ENCODE measurements around the gene MAP4K3. TPM values are rescaled to one million over a fixed set of nuclear protein-coding genes. Genes with fewer than 3 reads are reported as not detected.

MAP4K3 gene
- total and polyA plus RNA-seq, 2 donors (not counting 1 experiment from before 2014, with no cell fraction given): 1.3 to 28.3 TPM

DNA sequence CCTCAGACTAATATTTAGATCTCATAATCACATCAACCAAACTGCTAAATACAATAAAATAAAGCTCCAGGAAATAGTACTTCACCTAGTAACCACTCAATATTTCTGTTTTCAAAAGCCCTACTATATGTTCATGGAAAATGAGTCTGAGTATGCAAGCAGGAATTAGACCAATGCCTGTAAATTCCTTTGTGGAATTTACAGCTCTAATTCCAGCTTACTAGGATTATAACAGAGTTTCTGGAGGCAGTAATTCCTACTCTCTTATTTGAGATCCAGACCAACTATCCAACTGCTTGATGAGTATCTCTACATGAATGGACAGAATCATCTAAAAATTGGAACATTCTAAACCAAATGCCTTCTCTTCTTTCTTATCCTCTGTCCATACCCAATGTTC lies 204.9 kb downstream of the MAP4K3 start:
- H3K27ac ChIP-seq (ENCODE audit: low read length in 2 of 2): no peak overlapping the region
- H3K27ac Mint-ChIP-seq: no peak overlapping the region
- no peaks in the 10 kb centered on the region for H3K27me3 ChIP-seq (replicated peaks in 1 of 4; ENCODE audit: control extremely low read depth in 1 of 4, control insufficient read depth in 3 of 4, insufficient read depth in 4 of 4, low read length in 3 of 4)
- H3K4me2 ChIP-seq (replicated peaks; ENCODE audit: low read depth, low read length, poor library complexity, severe bottlenecking): no peak overlapping the region
- no peak overlapping the region for H3K9ac ChIP-seq (ENCODE audit: low read length)
- H4K20me1 ChIP-seq (ENCODE audit: control insufficient read depth, insufficient read depth, low read length, poor library complexity, severe bottlenecking): no peaks in the 10 kb centered on the region
- no peak for ATAC-seq (ENCODE audit: low read depth)
- DNase-seq: no peak
- H3K27me3 Mint-ChIP-seq: no peaks in the 10 kb centered on the region
- H3K4me3 ChIP-seq (ENCODE audit: control extremely low read depth in 1 of 5, extremely low read depth in 1 of 5, insufficient read depth in 1 of 5, low read depth in 2 of 5, low read length in 4 of 5): no peak overlapping the region
- peaks cover 0 to 9% (median 0%) of the 10 kb centered on the region in 3 donors for H3K9me3 ChIP-seq (ENCODE audit: control extremely low read depth in 1 of 3, control insufficient read depth in 2 of 3, insufficient read depth in 1 of 3, low read length in 2 of 3)
- no peak for TF ChIP-seq EZH2 (IDR thresholded peaks at IDR 0.05; ENCODE audit: borderline replicate concordance, insufficient read depth, low read depth, low read length, poor library complexity, severe bottlenecking)
- TF ChIP-seq, protein P1, sequence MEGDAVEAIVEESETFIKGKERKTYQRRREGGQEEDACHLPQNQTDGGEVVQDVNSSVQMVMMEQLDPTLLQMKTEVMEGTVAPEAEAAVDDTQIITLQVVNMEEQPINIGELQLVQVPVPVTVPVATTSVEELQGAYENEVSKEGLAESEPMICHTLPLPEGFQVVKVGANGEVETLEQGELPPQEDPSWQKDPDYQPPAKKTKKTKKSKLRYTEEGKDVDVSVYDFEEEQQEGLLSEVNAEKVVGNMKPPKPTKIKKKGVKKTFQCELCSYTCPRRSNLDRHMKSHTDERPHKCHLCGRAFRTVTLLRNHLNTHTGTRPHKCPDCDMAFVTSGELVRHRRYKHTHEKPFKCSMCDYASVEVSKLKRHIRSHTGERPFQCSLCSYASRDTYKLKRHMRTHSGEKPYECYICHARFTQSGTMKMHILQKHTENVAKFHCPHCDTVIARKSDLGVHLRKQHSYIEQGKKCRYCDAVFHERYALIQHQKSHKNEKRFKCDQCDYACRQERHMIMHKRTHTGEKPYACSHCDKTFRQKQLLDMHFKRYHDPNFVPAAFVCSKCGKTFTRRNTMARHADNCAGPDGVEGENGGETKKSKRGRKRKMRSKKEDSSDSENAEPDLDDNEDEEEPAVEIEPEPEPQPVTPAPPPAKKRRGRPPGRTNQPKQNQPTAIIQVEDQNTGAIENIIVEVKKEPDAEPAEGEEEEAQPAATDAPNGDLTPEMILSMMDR (IDR thresholded peaks at IDR 0.05): no peak
- H3K4me3 Mint-ChIP-seq: no peak overlapping the region
- ChIA-PET POLR2A (interaction anchor here (0.7 kb wide), 1 partner anchor 108 kb away, joined by 6 read pairs; no protein-coding TSS in a partner anchor), CTCF (interaction anchor here (0.6 to 7.3 kb wide), 8 partner anchors 13 to 651 kb away, joined by 3 to 400 read pairs (median 4); partner anchors contain the start of gene SOS1)
- no peak overlapping the region for H2AFZ ChIP-seq (ENCODE audit: insufficient read depth, low read depth, low read length, poor library complexity, severe bottlenecking)
- peaks cover 6 to 11% of the 10 kb centered on the region in 2 donors for H3K4me1 ChIP-seq (ENCODE audit: control insufficient read depth in 2 of 2, insufficient read depth in 2 of 2, low read length in 2 of 2)
- no peaks in the 10 kb centered on the region for H3K36me3 ChIP-seq (replicated peaks in 1 of 2; ENCODE audit: control extremely low read depth in 1 of 2, control insufficient read depth in 1 of 2, extremely low read depth in 1 of 2, insufficient read depth in 2 of 2, low read length in 1 of 2)
- intact Hi-C loops (cut with micrococcal nuclease): loop anchor here (5.0 kb wide), 1 partner anchor 485 kb away; no protein-coding TSS in a partner anchor
- H3K4me1 Mint-ChIP-seq: peaks cover 12% of the 10 kb centered on the region
- H3K9me3 Mint-ChIP-seq (ENCODE audit: insufficient read depth): peaks cover 4% of the 10 kb centered on the region
- H3K79me2 ChIP-seq (ENCODE audit: control insufficient read depth, insufficient read depth, low read length): peaks cover 3% of the 10 kb centered on the region

DNA sequence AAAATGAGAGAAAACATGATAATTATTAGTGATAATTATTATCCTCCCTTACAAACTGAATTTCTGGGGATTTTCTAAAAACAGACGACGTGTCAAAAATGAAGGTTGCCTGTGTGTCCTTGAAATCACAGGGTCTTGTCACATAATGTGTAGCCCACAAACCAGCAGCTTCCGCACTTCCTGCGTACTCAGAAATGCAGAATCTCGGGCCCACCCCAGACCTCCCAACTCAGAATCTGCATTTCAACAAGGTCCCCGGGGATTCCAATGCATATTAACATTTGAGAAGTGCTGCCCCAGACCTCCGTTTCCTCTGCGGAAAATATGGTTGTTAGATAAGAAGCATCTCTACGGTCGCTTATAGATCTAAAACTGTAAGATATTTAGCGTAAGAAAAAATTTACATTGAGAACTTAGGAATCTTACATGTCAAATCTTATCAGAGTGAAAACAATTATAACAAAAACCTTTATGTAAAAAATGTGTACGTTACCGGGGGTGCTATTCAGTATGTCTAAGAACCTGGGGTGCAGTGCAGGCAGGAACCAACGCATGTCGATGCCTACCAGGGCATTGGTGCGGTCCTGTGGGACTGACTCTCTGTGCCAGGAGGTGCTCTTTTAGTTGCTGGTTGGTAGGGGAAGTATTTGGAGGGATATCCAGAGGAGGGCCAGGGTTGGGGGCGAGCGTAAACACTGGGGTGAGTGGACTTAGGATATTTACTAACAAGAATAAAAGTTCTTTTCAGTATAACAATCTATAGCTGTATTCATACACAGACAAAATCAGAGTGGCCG lies 208.5 kb downstream of the MAP4K3 start:
- no peak overlapping the region for H3K27ac ChIP-seq (ENCODE audit: low read length in 2 of 2)
- no peak for DNase-seq
- H3K4me2 ChIP-seq (replicated peaks; ENCODE audit: low read depth, low read length, poor library complexity, severe bottlenecking): peak overlapping the region; percentile 66
- no peaks in the 10 kb centered on the region for H3K27me3 ChIP-seq (replicated peaks in 1 of 4; ENCODE audit: control extremely low read depth in 1 of 4, control insufficient read depth in 3 of 4, insufficient read depth in 4 of 4, low read length in 3 of 4)
- peak overlapping the region; percentile 46 for H3K9ac ChIP-seq (ENCODE audit: low read length)
- POLR2A ChIA-PET: interaction anchor here (1.6 to 1.7 kb wide), 2 partner anchors 107 to 108 kb away, joined by 6 to 12 read pairs; partner anchors contain the start of gene SOS1
- no peaks in the 10 kb centered on the region for H3K27me3 Mint-ChIP-seq
- 22% methylated on average over 4 of the region's 19 CpGs for WGBS (ENCODE audit: insufficient coverage)
- no peaks in the 10 kb centered on the region for H3K9me3 Mint-ChIP-seq (ENCODE audit: insufficient read depth)
- H3K4me1 Mint-ChIP-seq: peaks cover 12% of the 10 kb centered on the region
- TF ChIP-seq EZH2 (IDR thresholded peaks at IDR 0.05; ENCODE audit: borderline replicate concordance, insufficient read depth, low read depth, low read length, poor library complexity, severe bottlenecking): no peak
- TF ChIP-seq, protein P1 (IDR thresholded peaks at IDR 0.05): peak; percentile 66
- H3K4me3 Mint-ChIP-seq: peak overlapping the region; percentile 77
- intact Hi-C loops (cut with micrococcal nuclease): loop anchor here (1.0 to 5.0 kb wide), 3 partner anchors 108 to 646 kb away; no protein-coding TSS in a partner anchor
- CTCF ChIA-PET: interaction anchor here (0.7 to 7.3 kb wide), 65 partner anchors 9 to 654 kb away, joined by 3 to 400 read pairs (median 4); partner anchors contain the start of genes DHX57, MORN2 and SOS1
- peaks cover 6 to 11% of the 10 kb centered on the region in 2 donors for H3K4me1 ChIP-seq (ENCODE audit: control insufficient read depth in 2 of 2, insufficient read depth in 2 of 2, low read length in 2 of 2)
- no peak overlapping the region for H3K27ac Mint-ChIP-seq
- no peaks in the 10 kb centered on the region for H3K9me3 ChIP-seq (ENCODE audit: control extremely low read depth in 1 of 3, control insufficient read depth in 2 of 3, insufficient read depth in 1 of 3, low read length in 2 of 3)
- H3K36me3 ChIP-seq (replicated peaks in 1 of 2; ENCODE audit: control extremely low read depth in 1 of 2, control insufficient read depth in 1 of 2, extremely low read depth in 1 of 2, insufficient read depth in 2 of 2, low read length in 1 of 2): no peaks in the 10 kb centered on the region
- H3K4me3 ChIP-seq (ENCODE audit: control extremely low read depth in 1 of 5, extremely low read depth in 1 of 5, insufficient read depth in 1 of 5, low read depth in 2 of 5, low read length in 4 of 5): peak overlapping the region in 2 of 5 experiments; percentile 16 to 38
- no peaks in the 10 kb centered on the region for H4K20me1 ChIP-seq (ENCODE audit: control insufficient read depth, insufficient read depth, low read length, poor library complexity, severe bottlenecking)
- peak; percentile 16 for ATAC-seq (ENCODE audit: low read depth)
- H3K79me2 ChIP-seq (ENCODE audit: control insufficient read depth, insufficient read depth, low read length): peaks cover 3% of the 10 kb centered on the region
- peak overlapping the region; percentile 73 for H2AFZ ChIP-seq (ENCODE audit: insufficient read depth, low read depth, low read length, poor library complexity, severe bottlenecking)

All from B cell (primary cell).